ENCODE results near the gene AADACL4.
"Not testable (repeated sequence)": the region's sequence is repeated elsewhere in the genome, so short reads cannot be mapped to it uniquely, and the experiment has no call there.

AADACL4 gene

DNA sequence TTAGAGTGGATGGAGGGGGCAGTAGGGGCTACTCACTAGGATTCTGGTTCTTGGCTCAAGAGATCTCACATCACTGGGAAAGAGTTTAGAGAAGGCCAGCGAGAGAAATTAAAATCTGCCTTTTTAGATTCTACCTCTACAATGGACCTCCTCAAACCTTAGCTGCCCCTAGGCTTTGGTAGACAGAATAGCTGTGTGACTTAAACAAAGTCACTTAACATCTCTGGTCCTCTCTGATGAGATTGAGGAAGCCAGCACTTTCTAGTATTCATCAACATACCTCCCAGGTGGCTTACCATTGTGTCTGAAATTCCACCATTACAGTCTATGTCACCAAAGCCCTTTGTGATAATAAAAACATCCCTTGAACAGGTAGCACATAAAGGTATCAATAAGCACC lies 18.7 kb downstream of the AADACL4 start:
- no peak for DNase-seq

DNA sequence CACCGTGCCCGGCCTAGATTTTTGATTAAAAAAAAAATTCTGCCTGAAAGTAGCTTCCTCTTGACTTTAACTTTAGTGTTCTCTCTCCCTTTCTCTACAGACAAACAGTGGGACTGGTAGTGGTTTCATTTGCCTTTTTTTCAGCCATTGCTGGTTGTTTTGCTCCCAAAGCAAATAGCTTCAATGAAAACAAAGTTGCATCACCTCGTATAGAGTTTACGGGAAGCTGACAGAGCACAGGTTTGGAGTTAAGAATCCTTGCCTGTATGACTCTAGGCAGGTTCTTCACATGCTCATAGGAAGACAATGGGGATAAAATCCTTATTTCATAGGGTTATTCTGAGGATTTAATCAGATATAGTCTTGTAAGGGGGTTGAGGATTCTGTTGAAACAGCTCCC lies 21.6 kb downstream of the AADACL4 start:
- no peak for DNase-seq

DNA sequence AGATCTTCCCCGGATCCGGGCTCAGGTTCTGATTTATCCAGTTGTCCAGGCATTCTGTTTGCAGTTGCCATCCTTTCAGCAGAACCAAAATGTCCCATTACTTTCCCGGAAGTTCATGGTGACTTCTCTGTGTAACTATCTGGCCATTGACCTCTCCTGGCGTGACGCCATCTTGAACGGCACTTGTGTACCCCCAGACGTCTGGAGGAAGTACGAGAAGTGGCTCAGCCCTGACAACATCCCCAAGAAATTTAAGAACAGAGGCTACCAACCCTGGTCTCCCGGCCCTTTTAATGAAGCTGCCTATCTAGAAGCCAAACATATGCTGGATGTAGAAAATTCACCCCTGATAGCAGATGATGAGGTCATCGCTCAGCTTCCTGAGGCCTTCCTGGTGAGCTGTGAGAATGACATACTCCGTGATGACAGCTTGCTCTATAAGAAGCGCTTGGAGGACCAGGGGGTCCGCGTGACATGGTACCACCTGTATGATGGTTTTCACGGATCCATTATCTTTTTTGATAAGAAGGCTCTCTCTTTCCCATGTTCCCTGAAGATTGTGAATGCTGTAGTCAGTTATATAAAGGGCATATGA lies 22.4 kb downstream of the AADACL4 start:
- no peak for DNase-seq

DNA sequence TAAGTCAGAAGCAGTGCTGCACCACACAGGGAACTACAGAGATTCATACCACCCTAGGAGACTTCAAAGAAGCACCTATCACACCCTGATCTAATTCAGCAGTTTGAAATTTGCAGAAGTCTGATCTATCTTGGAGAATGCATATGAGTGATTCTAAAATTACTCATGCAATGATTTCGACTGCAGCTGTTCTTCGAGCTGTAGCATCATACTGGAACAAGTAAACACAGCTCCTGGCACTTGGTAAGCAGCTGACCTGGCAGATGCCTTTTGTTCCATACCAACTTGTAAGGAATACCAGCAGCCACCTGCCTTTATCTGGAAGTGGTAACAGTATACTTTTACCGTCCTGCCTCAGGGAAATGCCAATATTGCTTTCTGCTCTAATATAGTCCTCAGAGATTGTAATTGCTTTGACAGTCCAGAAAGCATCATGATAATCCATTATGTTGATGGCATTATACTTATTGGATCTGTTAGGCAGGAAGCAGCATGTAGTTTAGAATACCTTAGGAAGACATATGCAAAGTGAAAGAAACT lies 25.7 kb downstream of the AADACL4 start:
- no peak for DNase-seq

DNA sequence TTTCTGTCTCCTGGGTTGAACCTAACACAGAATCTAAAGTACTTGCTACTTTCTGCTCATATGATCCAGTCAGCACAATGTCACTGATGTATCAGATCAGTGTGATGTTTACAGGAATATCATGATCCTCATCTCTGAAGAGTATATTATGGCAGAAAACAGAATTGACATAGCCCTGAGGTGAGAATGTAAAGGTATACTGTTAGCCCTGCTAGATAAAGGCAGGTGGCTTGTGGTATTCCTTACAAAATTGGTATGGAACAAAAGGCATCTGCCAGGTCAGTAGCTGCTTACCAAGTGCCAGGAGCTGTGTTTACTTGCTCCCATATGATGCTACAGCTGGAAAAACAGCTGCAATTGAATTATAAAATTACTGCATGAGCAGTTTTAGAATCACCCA lies 30.5 kb downstream of the AADACL4 start:
- no peak for DNase-seq

DNA sequence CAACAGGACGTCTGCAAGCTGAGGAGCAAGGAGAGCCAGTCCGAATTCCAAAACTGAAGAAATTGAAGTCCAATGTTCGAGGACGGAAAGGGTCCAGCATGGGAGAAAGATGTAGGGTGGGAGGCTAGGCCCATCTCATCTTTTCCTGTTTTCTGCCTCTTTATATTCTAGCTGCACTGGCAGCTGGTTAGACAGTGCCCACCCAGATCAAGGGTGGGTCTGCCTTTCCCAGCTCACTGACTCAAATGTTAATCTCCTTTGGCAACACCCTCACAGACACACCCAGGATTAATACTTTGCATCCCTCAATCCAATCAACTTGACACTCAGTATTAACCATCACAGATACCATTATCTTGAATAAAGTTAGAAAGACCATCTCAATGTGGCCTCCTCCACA lies 32.2 kb downstream of the AADACL4 start:
- DNase-seq = not testable (repeated sequence)

DNA sequence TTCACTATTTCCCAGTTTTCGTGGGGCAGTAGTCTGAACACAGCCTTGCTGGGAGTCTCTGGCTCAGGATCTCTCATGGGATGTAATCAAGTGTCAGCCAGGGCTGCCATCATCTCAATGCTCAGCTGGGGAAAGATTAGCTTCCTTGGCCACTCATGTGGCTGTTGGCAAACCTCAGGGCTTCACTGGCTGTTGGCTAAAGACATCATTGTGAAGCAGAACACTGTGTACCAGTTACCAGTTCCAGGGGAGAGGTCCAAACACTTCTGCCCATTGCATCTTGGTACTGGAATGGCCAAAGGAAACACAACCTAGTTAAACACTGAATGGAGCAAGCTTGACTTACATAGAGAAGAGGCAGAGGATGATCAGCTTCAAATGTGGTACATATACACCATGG lies 33.7 kb downstream of the AADACL4 start:
- DNase-seq = no peak

DNA sequence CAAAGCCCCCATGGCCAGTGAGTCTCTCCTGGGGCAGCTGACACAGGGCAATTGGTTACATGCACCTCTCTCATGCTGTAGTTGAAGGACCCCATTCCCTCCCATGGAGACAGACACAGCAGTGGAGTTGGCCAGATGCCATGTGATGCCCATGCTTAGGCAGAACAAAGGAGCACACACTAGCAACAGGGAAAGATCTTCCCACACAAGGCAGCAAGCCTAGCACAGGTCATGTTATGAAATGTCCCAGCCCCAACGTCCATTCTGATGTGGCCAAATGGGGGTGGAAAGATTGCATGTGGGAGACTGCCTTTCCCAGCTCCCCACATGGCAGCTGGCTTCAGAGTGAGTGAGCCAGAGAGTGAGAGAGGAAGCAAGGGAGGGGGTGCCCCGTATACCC lies 34.5 kb downstream of the AADACL4 start:
- DNase-seq = no peak

DNA sequence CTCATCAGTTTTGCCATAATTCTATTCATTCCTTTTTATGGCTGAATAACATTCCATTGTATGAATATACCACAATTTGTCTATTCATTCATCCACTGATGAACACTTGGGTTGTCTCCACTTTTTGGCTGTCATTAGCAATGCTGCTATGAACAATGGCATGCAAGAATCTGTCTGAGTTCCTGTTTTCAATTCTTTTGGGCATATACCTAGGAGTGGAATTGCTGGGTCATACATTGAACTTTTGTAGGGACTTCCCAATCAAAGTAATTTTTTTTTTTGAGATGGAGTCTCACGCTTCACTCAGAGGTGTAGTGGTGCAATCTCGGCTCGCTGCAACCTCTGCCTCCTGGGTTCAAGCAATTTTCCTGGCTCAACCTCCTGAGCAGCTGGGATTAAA lies 34.9 kb downstream of the AADACL4 start:
- no peak for DNase-seq

DNA sequence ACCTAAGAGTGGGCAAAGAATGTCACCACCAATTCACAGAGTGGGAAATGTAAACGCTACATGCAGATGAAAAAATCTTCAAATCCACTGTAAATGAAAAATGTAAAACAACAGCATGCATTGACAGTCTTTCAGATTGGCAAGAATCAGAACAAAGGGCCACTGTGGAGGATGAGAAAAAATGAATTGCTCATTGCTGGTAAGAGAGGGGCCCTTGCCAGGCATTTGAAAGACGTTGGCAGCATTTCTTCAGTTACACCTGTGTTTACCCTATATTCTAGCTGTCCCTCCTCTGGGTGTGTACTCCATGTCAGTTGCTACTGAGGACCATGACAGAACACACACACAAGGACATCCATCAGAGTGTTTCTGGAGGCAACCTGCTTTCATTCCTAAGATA lies 46.3 kb downstream of the AADACL4 start:
- no peak for DNase-seq

DNA sequence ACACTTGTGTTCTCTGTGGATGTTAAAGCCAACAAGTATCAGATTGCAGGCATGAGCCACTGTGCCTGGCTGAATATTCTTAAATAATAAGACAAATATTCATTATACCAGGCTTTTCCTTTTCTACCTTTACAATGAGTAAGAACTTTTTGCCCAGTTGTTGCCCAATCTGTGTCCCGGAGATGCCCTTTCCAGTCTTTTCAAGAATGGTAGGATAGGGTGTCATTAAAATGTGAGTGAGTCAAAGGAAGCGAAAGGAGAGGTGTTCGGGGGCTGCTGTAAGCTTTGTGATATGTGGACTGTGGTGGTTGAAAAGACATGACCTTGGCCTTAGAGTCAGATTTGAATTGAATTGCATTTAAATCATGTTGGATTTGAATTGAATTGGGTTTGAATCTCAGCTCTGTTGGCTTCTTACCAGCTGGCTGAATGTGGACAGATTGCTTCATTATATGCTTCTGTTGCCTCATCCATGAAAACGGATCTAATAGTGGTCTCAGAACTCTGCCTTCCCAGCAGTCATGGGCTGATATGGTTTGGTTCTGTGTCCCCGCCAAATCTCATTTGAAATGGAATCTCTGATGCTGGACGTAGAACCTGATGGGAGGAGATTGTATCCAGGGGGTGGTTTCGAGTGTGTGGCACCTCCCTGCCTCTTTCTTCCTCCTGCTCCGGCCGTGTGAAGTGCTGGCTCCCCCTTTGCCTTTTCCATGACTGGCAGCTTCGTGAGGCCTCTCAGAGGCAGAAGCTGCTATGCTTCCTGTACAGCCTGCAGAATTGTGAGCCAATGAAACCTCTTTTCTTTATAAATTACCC lies 49.3 kb downstream of the AADACL4 start:
- DNase-seq = no peak

DNA sequence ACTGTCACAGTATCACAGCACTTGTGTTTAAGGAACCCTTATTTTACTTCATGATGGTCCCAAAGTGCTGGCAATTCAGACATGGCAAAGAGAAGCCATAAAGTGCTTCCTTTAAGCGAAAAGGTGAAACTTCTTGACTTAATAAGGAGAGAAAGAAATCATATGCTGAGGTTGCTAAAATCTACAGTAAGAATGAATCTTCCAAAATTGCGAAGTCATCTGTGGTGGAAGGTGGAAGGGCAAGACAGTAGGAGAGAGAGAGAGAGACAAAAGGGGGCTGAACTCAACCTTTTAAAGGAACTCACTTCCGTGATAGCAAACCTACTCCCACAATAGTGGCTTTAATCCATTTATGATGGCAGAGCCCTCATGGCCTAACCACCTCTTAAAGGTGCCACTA lies 52.8 kb downstream of the AADACL4 start:
- DNase-seq = no peak

DNA sequence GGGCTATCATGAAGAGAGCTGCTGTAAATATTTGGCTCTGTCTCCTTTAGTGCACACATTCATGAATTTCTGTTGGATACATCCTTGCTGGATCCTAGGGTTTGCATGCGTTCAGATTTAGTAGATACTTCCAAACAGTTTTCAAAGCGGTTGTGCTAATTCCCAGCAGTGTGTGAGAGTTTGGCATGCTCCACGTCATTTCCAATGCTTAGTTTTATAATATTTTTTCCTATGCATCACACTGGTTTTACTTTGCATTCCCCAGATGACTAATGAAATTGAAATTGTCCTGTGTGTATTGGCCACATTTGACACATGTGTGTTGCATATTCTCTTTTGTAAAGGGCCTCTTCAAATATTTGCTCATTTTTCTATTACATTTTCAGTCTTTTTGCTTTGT lies 53.5 kb downstream of the AADACL4 start:
- no peak for DNase-seq

DNA sequence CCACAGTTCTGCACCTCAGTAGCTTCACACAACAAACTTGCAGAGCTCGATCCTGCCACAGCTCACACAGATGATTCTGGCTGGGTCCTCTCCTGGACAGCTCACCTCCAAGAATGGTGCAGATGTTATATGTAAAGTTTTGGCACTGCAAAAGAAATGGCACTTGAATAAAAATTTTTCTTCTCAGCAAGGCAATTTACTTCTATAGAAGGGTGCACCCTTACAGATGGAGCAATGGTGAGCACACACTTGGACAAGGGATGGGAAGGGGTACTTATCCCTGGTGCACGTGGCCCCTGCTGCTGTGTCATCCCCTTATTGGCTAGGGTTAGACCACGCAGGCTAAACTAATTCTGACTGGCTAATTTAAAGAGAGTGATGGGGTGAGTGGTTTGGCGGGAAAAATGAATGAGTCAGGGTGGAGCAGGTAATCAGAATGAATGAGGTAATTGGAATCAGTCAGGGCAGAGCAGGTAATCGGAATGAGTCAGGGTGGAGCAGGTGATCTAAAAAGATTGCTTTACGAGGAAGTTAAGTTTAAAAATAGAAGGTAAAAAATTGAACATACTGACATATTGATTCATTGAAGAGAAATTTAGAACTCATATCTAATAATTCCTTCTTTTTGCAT lies 60.1 kb downstream of the AADACL4 start:
- DNase-seq = no peak

DNA sequence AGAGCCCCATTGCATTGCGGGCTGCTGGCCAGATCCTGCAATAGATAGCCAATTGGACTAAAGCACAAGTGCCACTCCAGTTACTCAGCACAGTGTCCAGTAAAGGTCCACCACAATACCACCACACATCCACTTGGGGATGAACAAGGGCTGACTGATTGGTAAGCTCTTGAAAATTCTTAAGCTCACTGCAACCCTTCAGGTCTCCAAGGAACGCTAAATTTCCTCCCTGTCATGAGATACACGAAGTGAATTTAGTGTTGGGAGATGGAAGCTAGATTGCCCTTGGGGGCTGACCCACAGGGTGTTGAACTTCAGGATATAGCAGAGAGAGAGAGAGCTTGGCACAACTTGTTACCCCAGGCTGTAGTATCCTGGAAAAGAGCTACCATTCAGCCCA lies 62.2 kb downstream of the AADACL4 start:
- DNase-seq = no peak

DNA sequence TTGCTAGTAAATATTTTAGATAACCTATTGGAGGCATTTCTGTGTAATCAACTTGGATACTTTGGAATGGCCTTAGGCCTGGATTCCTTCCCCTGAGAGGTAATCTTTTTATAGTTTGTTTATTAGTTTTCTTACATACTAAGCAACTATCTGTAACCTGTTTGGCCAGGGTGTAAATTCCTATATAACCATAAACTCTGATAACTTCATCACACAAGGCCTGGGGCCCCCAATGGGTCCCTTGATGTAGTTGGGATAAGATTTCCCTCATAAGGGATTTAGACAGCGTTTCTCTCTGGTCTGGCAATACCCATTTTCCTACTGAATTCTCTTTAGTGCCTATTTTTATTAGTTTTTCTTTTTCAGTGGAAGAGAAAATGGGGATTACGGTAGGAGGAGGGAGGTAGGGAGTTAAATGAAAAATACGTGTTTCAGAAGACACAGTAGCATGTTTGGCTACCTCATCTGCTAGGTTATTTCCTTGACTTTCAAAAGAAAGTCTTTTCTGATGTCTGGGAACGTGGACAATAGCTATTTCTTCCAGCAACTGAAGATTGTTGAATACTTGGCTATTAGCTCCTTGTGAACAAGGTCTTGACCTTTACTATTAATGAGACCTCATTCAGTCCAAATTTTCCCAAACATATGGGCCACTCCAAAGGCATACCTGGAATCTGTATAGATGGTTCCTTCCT lies 64.7 kb downstream of the AADACL4 start:
- DNase-seq = no peak

DNA sequence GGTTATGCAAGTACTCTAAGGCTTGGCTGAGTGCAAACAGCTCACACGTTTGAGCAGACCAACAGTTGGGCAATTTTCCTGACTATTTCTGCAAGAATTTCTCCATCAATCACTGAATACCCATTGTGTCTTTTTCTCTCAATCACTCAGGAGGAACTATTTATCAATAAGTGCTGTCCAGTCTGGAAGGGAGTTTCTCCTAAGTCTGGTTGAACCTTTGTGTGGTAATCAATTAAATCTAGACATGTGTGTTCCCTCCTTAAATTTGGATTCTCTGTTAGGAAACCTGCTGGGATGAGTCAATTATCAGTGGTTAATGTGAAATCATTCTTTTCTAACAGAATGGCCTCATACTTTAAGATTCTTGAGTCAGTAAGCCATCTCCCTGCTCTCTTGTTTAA lies 65.2 kb downstream of the AADACL4 start:
- no peak for DNase-seq

DNA sequence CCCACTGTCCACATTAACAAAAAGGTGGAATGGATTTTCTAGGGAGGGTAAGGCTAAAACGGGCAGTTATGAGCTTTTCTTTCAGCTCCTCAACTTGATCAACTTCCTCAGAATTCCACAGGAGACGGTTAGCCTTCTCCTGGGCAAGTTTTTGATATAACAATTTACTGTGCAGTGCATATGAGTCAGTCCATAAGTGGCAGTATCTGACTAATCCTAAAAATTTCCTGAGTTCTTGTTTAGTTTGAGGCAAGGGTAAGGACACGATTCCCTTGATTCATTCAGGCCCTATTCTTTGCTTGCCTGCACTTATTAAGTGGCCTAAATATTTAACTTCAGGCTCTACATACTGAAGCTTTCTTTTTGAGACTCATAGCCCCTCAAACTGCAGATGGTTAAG lies 65.8 kb downstream of the AADACL4 start:
- DNase-seq = no peak

DNA sequence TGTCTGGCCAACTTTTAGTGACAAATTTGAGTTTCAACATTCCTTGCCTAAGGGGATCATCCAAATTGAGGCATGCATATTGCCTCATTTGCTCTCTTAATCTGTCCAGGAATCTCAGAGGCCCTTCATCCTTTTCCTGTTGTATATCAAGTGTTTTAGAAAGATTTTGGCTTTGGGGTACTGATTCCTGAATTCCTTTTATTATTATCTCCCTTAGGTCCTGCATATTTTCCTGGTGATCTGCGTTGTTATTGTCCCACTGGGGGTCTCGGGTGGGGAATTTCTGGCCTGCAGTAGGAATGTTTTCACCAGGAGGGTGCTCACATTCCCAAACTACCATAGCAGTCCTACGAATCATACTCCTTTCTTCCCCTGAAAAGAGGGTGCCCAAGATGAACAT lies 67.7 kb downstream of the AADACL4 start:
- no peak for DNase-seq

DNA sequence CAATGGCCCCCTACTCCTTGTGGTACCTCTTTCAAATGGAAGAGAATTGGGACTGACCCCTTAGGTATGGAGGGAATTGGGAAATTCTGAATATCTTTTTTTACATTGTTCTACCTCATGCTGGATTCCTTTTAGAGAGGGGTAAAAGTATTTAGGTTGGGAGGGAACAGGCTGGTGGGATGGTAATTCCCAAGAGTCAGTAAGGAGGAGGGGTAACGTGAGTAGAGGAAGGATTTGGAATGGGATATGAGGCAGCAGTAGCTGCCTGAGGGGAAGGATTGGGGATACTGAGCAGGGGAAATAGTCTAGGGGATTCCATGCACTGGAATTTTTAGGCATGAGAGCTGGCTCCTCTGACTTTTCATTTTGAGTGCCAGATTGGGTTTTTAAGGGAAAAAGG lies 68.2 kb downstream of the AADACL4 start:
- no peak for DNase-seq

DNA sequence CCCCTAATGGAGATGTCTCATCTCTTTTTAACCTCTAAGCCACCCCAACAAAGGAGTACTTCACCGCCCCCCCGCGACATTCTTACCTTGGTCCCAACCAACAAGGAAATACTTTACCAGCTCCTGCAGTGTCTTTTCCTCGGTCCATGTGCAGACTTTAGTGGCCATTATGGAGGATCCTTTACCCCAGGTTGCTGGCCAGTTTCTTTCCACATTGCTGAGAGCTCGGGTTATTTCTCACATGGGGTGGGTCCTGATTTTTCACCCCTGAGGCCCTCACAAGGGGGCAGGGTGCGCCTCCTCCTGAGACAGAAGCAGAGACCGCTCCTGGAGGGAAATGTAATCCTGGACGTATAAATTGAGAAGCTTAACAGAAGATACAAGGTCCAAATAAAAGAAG lies 69.0 kb downstream of the AADACL4 start:
- DNase-seq = no peak

DNA sequence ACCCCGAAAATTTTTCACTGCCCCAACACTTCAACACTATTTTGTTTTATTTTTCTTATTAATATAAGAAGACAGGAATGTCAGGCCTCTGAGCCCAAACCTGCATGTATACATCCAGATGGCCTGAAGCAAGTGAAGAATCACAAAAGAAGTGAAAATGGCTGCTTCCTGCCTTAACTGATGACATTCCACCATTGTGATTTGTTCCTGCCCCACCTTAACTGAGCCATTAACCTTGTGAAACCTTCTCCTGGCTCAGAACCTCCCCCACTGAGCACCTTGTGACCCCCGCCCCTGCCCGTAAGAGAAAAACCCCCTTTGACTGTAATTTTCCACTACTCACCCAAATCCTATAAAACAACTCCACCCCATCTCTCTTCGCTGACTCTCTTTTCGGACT lies 69.8 kb downstream of the AADACL4 start:
- DNase-seq = not testable (repeated sequence)

DNA sequence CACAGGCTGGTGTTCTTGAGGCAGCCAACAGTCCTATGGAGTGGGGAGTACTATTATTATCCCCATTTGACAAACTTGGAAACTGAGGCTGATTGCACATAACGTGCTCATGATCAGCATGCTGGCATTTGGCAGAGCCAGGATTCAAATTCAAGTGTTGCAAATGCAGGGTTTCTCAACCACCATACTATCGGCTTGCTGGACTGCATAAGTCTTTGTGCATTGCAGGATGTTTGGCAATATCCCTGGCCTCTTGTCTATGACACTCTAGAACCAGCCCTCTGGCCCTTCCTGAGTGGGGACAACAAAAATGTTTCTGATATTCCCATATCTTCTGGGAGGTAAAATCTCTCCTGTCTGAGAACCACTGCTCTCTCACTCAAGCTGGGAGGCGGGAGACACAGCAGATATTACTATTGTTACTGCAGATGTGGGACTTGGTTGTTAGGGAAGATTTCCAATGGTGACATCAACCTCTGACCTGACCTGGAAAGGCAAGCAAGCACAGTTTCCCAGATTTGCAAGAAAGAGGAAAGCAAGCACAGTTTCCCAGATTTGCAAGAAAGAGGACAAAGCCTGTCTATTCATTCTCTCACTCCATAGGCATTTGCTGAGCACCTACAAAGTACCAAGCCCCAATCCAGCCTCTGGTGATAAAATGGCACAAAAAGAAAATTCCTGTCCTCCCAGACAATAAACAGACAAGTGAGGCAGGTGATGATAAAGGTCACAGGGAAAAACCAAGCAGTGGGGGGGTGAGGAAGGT lies 71.0 kb downstream of the AADACL4 start:
- no peak for DNase-seq
